CMK (cell line): ENCODE results near the gene SCNN1B.
"Not testable (repeated sequence)": the region's sequence is repeated elsewhere in the genome, so short reads cannot be mapped to it uniquely, and the experiment has no call there.

Experiments used
- DNase-seq: peaks from one replicate; pipeline ENCODE4 v3.0.0-alpha.2; 2010; ENCODE audit warnings: low read depth

SCNN1B gene

GRCh38 chr16:23381702-23382101 is 79.6 kb downstream of the SCNN1B start:
- not testable (repeated sequence) for DNase-seq

GRCh38 chr16:23382279-23382678 is 80.2 kb downstream of the SCNN1B start:
- DNase-seq: no peak

- no peak for DNase-seq
Observed at GRCh38 chr16:23383881-23384280, 81.8 kb downstream of the SCNN1B start.

- DNase-seq: no peak
Observed at GRCh38 chr16:23384878-23385277, 82.8 kb downstream of the SCNN1B start.

GRCh38 chr16:23385441-23385840 is 83.3 kb downstream of the SCNN1B start:
- DNase-seq: no peak

- no peak for DNase-seq
Observed at GRCh38 chr16:23387666-23388065, 85.6 kb downstream of the SCNN1B start.

GRCh38 chr16:23388786-23389185 is 86.7 kb downstream of the SCNN1B start:
- DNase-seq: no peak

GRCh38 chr16:23389201-23389600 is 87.1 kb downstream of the SCNN1B start:
- no peak for DNase-seq

GRCh38 chr16:23389936-23390335 is 87.8 kb downstream of the SCNN1B start:
- not testable (repeated sequence) for DNase-seq

GRCh38 chr16:23391381-23392222 is 89.5 kb downstream of the SCNN1B start:
- no peak for DNase-seq

GRCh38 chr16:23392223-23392600 is 90.1 kb downstream of the SCNN1B start:
- no peak for DNase-seq

GRCh38 chr16:23394141-23394831 is 92.2 kb downstream of the SCNN1B start:
- no peak for DNase-seq

- no peak for DNase-seq
Observed at GRCh38 chr16:23395732-23396131, 93.6 kb downstream of the SCNN1B start.

GRCh38 chr16:23397464-23397863 is 95.4 kb downstream of the SCNN1B start:
- DNase-seq: no peak

GRCh38 chr16:23398987-23399805 is 97.1 kb downstream of the SCNN1B start:
- no peak for DNase-seq

- DNase-seq: not testable (repeated sequence)
Observed at GRCh38 chr16:23400447-23400846, 98.3 kb downstream of the SCNN1B start.

GRCh38 chr16:23401139-23401538 is 99.0 kb downstream of the SCNN1B start:
- DNase-seq: no peak

- no peak for DNase-seq
Observed at GRCh38 chr16:23402100-23402499, 100.0 kb downstream of the SCNN1B start.

- no peak for DNase-seq
Observed at GRCh38 chr16:23403547-23403946, 101.4 kb downstream of the SCNN1B start.

- DNase-seq: no peak
Observed at GRCh38 chr16:23406024-23406423, 103.9 kb downstream of the SCNN1B start.

- DNase-seq: no peak
Observed at GRCh38 chr16:23406546-23407240, 104.6 kb downstream of the SCNN1B start.
